Tibial artery (tissue), 4 donors: ENCODE measurements around the gene MECP2.

ENCODE experiments used
- DNase-seq, 2 donors: peaks; one replicate each; pipeline ENCODE4 v3.0.0-alpha.2; 2019
- H3K27ac ChIP-seq, 2 donors: fragments of 200-600 bp; sonication (generic) in 1 of 2; 1 replicate in 1 of 2; 2 replicates in 1 of 2; pipeline ENCODE4 v1.5.1; 2018 to 2019; ENCODE audit warnings: mild to moderate bottlenecking in 1 of 2
- H3K27me3 ChIP-seq, 2 donors: fragments of 200-600 bp; sonication (generic) in 1 of 2; one replicate each; pipeline versions ENCODE4 v1.5.1 to v1.6.0; 2016 to 2019
- H3K36me3 ChIP-seq, 3 donors: fragments of 200-600 bp; sonication (generic) in 2 of 3; one replicate each; pipeline ENCODE4 v1.5.1; 2016 to 2019; ENCODE audit warnings: mild to moderate bottlenecking in 2 of 3
- H3K4me1 ChIP-seq, 4 donors: fragments of 200-600 bp; sonication (generic) in 2 of 4; 1 replicate in 3 of 4; 2 replicates in 1 of 4; pipeline ENCODE4 v1.5.1; 2016 to 2019
- H3K4me3 ChIP-seq, 2 donors: fragments of 200-600 bp; sonication (generic) in 1 of 2; 1 replicate in 1 of 2; 2 replicates in 1 of 2; pipeline ENCODE4 v1.5.1; 2018 to 2019; ENCODE audit warnings: mild to moderate bottlenecking in 2 of 2
- H3K9me3 ChIP-seq, 3 donors: fragments of 200-600 bp; sonication (generic) in 1 of 3; one replicate each; pipeline ENCODE4 v1.5.1; 2016 to 2019
- intact Hi-C: fragments of 100-400 bp; cut with DNase I; formaldehyde crosslinking; loops from one replicate; pipeline ENCODE4 v1.15.0; 2023; ENCODE audit warnings: low total_unique reads
- TF ChIP-seq, protein P1 (sequence below), 2 experiments: fragments of 200-600 bp in 1 of 2; fragments of 450-650 bp in 1 of 2; IDR thresholded peaks; one replicate each; pipeline ENCODE4 v1.5.1; 2017 to 2019; ENCODE audit warnings: antibody characterized with exemption in 2 of 2, mild to moderate bottlenecking in 1 of 2, moderate library complexity in 1 of 2

MECP2 gene

DNA sequence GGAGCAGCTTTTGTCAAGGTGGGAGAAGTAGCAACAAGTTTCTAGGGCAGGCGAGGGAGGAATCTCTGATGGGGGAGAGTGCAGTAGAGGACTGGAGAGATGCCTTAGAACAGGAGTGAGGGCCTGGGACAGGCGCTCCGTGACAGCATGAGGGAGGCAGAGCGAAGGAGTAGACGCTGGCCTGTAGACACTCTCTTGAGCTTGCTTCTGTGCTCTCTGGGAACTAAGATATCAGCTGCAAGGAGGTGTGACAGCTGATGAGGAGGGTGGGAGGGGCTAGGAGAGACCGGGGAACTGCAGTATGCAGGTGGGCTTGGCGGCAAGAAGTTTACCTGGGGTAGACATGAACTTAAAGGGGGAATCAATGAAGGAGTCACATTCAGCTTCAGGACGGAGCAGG, 35.7 kb downstream of the MECP2 start:
- TF ChIP-seq, protein P1, sequence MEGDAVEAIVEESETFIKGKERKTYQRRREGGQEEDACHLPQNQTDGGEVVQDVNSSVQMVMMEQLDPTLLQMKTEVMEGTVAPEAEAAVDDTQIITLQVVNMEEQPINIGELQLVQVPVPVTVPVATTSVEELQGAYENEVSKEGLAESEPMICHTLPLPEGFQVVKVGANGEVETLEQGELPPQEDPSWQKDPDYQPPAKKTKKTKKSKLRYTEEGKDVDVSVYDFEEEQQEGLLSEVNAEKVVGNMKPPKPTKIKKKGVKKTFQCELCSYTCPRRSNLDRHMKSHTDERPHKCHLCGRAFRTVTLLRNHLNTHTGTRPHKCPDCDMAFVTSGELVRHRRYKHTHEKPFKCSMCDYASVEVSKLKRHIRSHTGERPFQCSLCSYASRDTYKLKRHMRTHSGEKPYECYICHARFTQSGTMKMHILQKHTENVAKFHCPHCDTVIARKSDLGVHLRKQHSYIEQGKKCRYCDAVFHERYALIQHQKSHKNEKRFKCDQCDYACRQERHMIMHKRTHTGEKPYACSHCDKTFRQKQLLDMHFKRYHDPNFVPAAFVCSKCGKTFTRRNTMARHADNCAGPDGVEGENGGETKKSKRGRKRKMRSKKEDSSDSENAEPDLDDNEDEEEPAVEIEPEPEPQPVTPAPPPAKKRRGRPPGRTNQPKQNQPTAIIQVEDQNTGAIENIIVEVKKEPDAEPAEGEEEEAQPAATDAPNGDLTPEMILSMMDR (IDR thresholded peaks at IDR 0.05) = no peak
- no peak overlapping the region for H3K4me3 ChIP-seq
- no peaks in the 10 kb centered on the region for H3K9me3 ChIP-seq
- H3K27ac ChIP-seq = no peak overlapping the region
- H3K4me1 ChIP-seq = peaks cover 0 to 96% (median 26%) of the 10 kb centered on the region in 4 donors
- no peak for DNase-seq
- H3K27me3 ChIP-seq = no peaks in the 10 kb centered on the region
- H3K36me3 ChIP-seq = no peaks in the 10 kb centered on the region
- intact Hi-C loops = no loop called here

DNA sequence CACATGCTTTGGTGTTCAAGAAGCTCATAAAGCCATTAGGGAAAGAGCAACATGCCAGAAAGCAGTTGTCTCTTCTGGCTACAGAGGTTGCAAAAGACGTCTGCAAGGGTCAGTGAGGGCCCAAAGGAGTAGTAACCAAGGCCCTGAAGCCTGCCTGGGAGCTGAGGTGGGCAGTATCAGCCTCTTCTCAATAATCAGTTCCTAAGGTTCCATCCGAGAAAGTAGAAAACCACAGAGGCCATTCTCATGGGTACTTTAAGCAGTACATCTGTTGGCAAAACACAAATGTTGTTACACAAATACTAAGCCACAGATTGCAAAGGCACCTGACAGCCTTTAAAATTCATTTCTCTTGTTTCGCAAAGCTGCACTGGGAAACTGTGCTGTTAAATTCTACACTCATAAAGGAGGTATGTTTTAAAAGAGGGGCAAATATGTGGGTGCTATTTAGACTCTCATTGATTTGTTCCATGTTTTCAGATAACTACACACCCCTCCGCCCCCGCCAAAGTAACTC, 37.7 kb downstream of the MECP2 start:
- Histone ChIP-seq H3K4me3 (no peak overlapping the region), H3K4me1 (peaks cover 0 to 83% (median 26%) of the 10 kb centered on the region in 4 donors), H3K9me3 (no peaks in the 10 kb centered on the region), H3K27ac (no peak overlapping the region), H3K36me3 (no peaks in the 10 kb centered on the region), H3K27me3 (no peaks in the 10 kb centered on the region)
- TF ChIP-seq, protein P1 (IDR thresholded peaks at IDR 0.05) = no peak
- intact Hi-C loops = no loop called here
- DNase-seq = no peak

DNA sequence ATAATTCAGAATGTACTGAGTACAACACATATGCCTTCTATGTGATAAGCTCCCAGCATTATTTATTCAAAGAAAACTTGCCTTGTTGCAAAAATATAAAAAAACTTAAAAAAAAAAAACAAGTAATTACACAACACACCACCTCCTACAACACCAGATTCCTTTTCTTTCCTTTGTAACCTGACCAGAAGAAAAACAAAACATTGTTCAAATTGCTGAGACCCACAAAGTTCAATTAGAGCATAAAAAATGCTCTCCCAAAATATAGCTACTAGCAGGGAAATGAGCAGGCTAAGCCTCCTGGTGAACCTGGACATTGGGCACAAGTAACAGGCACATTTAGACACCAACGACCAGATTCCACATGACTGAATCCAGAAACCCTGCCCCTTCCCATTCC, 38.3 kb downstream of the MECP2 start:
- Histone ChIP-seq H3K27me3 (no peaks in the 10 kb centered on the region), H3K4me1 (peaks cover 0 to 78% (median 24%) of the 10 kb centered on the region in 4 donors), H3K4me3 (no peak overlapping the region), H3K9me3 (no peaks in the 10 kb centered on the region), H3K27ac (no peak overlapping the region), H3K36me3 (no peaks in the 10 kb centered on the region)
- TF ChIP-seq, protein P1 (IDR thresholded peaks at IDR 0.05) = no peak
- DNase-seq = no peak
- intact Hi-C loops = no loop called here

DNA sequence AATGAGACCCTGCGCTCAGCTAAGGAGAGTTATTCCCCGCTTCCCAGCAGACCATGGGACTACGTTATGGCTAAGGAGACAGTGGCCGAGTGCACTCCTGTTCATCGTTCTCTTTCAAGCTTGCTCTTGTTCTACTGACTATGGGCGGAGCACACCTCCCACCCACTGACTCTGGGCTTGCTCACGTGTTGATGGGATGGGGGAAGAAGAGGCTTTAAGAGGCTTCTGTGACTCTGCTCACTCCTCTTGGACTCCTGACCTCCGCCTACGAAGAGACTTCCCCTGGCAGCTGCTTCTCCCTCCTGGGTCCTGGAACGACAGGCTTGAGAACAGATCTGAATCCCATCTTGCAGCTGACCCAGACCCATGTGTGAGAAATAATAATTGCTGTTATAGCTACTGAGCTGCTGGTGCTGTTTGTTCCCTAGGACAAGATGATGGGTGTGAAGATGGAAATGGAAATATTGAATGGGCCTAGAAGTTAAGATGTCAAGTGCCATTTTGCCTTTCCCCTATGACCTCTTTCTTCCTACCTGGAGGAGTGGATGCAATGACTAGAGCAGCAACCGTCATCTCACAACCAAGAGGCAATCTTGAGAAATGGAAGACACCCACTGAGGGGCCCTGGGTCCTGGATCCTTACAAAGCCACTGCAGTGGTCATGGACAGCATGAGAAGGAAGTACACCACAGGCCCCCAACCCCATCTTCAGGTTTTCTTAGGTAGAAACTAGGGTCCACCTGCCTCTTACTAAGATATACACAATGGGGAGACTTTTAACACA, 39.1 kb downstream of the MECP2 start:
- intact Hi-C loops = no loop called here

DNA sequence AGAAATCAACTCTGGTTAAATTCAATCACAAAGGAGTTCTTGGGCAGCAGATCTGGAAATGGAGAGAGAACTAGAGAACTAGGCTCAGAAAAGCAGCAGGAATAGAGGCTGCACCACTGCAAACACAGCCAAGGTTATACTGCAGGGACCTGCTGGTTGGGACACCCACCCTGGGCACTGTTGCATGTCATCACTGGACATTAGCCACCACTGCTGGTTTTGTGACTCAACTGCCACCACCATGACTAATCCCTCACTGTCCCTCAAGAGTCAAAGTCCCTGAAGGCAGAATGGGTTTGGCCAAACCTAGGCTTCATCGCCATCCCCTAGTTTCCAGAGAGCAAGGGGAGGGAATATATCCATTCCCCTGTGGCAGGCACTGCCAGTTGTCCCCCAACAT, 39.7 kb downstream of the MECP2 start:
- H3K4me1 ChIP-seq = peaks cover 0 to 64% (median 21%) of the 10 kb centered on the region in 4 donors
- H3K27me3 ChIP-seq = no peaks in the 10 kb centered on the region

More for the DNA sequence above, 39.1 kb downstream of the MECP2 start:
- no peaks in the 10 kb centered on the region for H3K9me3 ChIP-seq
- H3K4me3 ChIP-seq = no peak overlapping the region
- H3K4me1 ChIP-seq = peaks cover 0 to 70% (median 20%) of the 10 kb centered on the region in 4 donors
- no peaks in the 10 kb centered on the region for H3K36me3 ChIP-seq
- TF ChIP-seq, protein P1 (IDR thresholded peaks at IDR 0.05) = no peak
- DNase-seq = no peak
- H3K27ac ChIP-seq = no peak overlapping the region
- no peaks in the 10 kb centered on the region for H3K27me3 ChIP-seq

More for the DNA sequence above, 39.7 kb downstream of the MECP2 start:
- H3K9me3 ChIP-seq = no peaks in the 10 kb centered on the region
- no peaks in the 10 kb centered on the region for H3K36me3 ChIP-seq
- no peak for DNase-seq
- intact Hi-C loops = no loop called here
- TF ChIP-seq, protein P1 (IDR thresholded peaks at IDR 0.05) = no peak
- no peak overlapping the region for H3K4me3 ChIP-seq
- H3K27ac ChIP-seq = no peak overlapping the region
